ENCODE results near the gene ZNF516.

- TF ChIP-seq ZC3H10 (CRISPR knock-in tag; IDR thresholded peaks at IDR 0.05) (no peak), POU6F1 (CRISPR knock-in tag; IDR thresholded peaks at IDR 0.05; ENCODE audit: borderline replicate concordance, low read depth) (no peak), ZNF8 (CRISPR knock-in tag; IDR thresholded peaks at IDR 0.05) (no peak), ARNTL (CRISPR knock-in tag; IDR thresholded peaks at IDR 0.05; ENCODE audit: borderline replicate concordance, low read depth) (no peak), PPARA (CRISPR knock-in tag; IDR thresholded peaks at IDR 0.05; ENCODE audit: borderline replicate concordance) (no peak)
Observed at GRCh38 chr18:76463872-76464271, 31.2 kb downstream of the ZNF516 start.
